Stimulated activated CD8-positive, alpha-beta memory T cell treated with anti-CD3 and anti-CD28 coated beads, Interleukin-12 subunit alpha, Interleukin-12 subunit beta, amount 100 ng/mL, for 1 hour (primary cell): ENCODE results near the gene TRAF3IP1.
"Not testable (repeated sequence)": the region's sequence is repeated elsewhere in the genome, so short reads cannot be mapped to it uniquely, and the experiment has no call there.

ENCODE experiments used
- DNase-seq: peaks from one replicate; pipeline ENCODE4 v3.0.0-alpha.2; 2020; ENCODE audit warnings: low read depth

Gene TRAF3IP1

DNA sequence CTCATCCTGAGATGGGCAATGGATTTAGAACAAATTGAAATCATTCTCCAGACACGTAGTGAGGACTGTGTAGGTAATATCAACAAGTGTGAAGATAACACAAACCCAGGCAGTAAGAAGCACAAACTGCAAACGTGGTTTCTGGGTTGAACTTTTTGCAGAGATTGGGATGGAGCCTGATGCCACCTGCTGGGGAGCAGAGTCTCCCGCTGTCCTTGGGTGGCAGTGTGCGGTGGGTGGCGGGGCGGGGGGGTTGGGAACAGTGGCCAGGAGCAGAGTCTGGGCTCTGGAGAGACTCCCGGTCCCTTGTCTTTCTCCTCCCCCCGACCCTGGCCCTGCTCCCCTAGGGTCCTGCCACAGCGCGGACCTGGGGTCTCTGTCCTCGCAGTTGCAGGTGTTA lies 19.5 kb downstream of the TRAF3IP1 start:
- DNase-seq, result no peak

DNA sequence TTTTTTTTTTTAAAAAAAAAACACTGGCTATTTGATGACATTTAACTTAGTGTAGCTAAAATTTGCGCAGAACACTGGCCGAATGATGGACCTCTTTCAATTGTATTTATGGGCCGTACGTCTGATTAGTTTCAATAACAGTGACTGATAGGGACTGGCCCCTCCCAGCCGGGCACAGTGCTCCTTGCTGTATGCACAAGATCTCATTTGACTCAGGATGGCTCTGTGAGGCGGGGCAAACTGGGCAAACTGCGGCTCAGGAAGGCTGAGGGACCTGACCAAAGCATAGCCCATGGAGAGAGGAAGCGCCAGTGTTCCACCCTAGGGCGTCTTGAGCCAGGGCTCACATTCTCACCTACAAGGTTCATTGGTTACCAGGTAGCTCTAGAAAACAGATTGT lies 21.2 kb downstream of the TRAF3IP1 start:
- no peak for DNase-seq

DNA sequence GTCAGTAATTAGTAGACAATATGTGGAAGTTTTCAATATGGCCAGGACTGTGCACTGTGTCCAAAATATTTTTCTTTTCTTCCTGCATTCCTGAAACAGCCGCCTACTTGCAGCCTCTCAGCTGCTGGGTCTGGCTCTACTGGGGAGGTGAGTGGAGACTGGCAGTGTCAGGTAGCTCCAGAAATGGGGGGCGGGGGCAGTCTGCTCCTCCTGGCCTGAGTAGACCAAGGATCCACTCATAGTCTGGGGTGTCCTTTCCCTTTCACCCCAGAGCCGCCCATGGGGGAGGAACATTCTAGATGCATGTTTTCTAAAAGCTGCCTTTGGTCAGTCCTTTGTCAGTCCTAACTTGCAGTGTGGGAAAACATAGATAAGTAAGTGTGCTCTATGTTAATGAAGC lies 23.7 kb downstream of the TRAF3IP1 start:
- no peak for DNase-seq

- no peak for DNase-seq
Observed at GRCh38 chr2:238344517-238344916, 24.2 kb downstream of the TRAF3IP1 start.

- no peak for DNase-seq
Observed at GRCh38 chr2:238345297-238345968, 25.1 kb downstream of the TRAF3IP1 start.

GRCh38 chr2:238346544-238346943 lies 26.2 kb downstream of the TRAF3IP1 start:
- DNase-seq, result no peak

DNA sequence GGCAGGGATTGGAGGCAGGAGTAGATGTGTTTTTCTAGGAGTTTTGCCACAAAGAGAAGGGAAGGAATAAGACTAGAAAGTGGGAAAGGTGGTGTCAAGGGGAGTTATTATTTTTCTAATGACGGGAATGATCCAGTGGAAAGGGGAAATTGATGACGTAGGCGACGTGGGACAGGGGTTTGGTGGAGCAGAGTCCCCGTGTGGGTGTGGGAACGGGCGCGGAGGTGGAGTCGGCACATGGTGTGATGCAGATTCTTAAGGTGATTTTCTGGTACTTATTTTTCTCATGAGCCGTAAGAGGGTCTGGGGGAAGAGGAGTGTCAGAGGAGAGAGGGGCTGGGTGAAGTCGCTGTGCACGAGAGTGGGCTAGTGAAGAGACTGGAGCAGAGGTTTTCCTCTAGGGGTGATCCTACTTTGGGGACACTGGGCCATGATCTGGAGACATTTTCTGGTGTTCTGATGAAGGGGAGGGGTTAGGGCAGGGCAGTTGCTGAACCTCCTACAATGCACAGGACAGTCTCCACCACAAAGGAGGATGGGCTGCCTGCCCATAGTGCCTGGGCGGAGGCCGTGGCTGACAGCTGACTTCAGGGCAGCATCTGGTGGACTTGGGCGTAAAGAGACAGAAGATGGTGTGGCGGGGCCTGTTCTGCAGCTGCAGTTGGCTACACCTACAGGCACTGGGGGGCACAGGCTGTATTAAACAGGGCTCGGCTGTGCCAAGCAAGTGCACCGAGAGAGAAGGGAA lies 30.0 kb downstream of the TRAF3IP1 start:
- DNase-seq, result no peak

DNA sequence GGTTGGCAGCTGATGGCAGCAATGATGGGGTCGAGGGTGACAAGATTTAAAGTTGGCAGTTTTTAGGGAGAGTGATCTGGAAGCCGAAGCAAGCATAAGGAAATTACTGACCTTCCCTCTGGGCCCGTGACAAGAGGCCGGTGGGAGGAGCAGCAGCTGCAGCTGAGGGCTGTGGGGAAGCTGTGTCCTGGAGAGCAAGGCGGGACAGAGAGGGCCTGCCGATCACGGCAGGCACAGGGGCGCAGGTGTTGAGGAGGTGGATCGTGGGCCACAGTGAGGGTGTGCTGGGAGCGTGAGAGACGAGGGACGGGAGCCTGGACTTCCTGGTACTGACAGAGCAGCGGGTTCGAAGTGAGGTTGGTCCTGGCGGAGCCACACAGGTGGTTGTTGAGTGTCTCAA lies 31.0 kb downstream of the TRAF3IP1 start:
- no peak for DNase-seq

DNA sequence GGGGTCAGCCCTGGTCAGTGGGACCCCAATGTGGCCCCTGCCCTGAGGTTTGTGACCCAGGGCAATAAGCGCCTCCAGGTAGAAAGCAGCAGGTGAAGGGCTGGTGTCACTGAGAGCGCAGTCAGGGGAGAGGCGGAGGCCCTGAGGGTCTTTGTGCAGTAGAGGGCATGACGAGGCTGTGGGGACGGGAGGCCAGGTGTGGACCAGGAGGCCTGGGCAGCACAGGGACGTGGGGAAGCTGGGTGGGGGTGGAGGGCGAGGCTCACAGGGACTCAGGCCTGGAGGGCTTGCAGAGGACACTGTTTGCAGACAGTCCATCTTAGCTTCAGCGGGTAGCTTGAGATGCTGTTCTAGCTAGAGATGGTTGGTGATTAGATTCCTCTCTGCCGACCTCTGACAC lies 32.0 kb downstream of the TRAF3IP1 start:
- DNase-seq, result no peak

- DNase-seq, result no peak
Observed at GRCh38 chr2:238358769-238359168, 38.5 kb downstream of the TRAF3IP1 start.

DNA sequence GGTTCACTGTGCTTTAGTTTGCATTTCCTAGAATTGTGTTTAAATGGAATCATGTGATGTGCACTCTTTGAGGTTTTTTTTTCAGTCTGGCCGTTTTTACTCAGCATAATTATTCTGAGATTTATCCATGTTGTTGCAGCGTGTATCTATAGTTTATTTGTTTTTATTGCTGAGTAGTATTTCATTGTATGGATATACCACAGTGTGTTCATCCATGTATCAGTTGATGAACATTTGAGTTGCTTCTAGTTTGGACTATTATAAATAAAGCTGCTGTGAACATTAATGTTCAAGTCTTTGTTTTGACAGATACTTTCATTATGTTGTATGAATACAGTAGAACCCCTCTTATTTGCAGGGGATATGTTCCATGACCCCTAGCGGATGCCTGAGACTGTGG lies 39.1 kb downstream of the TRAF3IP1 start:
- DNase-seq, result no peak

DNA sequence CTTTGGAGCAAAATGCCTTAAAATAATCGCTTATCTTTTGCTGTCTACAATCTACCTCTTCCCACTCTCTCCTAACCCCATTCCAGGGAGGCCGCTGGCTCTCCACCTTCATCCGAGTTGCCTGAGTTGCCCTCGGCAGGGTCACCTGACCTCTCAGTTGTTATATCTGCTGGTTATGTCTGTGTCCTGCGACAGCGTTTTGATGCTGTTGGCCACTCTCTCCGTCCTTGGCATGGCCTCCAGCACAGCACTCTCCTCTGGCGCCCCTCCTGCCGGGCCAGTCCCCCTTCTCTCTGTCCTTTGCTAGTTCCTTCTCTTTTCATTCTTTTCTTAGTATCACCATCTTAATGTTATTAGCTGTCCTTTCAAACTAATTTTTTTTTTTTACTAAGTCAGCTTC lies 41.6 kb downstream of the TRAF3IP1 start:
- no peak for DNase-seq

GRCh38 chr2:238362626-238363025 lies 42.3 kb downstream of the TRAF3IP1 start:
- DNase-seq, result no peak

GRCh38 chr2:238369591-238370040 lies 49.3 kb downstream of the TRAF3IP1 start:
- no peak for DNase-seq

DNA sequence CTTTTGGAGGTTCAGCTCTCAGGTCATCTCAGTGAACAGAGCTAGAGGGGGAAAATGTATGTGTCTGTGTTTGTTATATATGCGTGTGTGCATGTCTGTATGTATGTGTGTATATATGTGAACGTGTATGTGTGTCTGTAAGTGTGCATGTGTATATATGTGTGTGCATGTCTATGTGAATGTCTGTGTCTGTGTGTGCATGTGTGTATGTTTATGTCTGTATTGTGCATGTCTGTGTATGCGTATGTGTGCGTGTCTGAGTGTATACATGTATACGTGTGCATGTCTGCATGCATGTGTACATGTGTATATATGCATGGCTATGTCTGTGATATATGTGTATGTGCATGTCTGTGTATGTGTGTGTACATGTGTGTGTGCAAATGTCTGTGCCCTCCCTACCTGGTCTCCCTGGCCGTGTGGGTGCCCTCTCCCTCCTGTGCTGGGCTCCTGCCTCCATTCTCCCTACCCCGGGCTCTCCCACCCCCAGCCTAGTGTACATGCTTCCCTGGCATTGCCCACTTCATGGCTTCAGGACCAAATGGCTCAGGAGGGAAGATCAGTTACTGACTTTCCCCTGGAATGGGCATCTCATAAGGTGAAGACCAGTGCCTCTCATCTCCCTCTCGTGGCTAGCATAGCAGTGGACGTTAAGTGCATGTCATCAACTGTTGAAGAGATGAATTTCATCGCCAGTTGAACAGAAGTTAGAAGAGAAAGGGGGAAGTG lies 49.9 kb downstream of the TRAF3IP1 start:
- DNase-seq, result no peak

- peak; percentile 23 for DNase-seq
Observed at GRCh38 chr2:238370823-238371372, 50.6 kb downstream of the TRAF3IP1 start.

- DNase-seq, result not testable (repeated sequence)
Observed at GRCh38 chr2:238372277-238372676, 52.0 kb downstream of the TRAF3IP1 start.

DNA sequence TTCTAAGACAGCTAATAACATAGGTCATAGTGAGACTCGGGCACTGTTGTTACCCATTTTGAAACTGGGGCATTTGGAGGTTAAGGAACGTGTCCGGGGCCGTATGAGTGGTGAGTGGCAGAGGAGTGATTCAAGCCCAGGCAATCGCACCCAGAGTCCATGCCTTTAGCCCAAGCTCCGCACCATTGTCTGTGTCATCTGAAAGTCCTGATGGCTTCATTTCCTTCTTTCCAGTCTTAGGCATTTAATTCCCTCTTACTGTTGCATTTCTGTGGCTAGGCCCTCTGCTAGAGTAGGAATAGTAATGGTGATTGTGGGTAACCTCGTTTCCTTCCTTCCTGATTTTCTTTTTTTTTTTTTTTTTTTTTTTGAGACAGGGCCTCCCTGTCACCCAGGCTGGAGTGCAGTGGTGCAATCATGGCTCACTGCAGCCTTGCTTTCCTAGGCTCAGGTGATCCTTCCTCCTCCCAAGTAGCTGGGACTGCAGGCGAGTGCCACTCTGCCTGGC lies 56.6 kb downstream of the TRAF3IP1 start:
- no peak for DNase-seq

DNA sequence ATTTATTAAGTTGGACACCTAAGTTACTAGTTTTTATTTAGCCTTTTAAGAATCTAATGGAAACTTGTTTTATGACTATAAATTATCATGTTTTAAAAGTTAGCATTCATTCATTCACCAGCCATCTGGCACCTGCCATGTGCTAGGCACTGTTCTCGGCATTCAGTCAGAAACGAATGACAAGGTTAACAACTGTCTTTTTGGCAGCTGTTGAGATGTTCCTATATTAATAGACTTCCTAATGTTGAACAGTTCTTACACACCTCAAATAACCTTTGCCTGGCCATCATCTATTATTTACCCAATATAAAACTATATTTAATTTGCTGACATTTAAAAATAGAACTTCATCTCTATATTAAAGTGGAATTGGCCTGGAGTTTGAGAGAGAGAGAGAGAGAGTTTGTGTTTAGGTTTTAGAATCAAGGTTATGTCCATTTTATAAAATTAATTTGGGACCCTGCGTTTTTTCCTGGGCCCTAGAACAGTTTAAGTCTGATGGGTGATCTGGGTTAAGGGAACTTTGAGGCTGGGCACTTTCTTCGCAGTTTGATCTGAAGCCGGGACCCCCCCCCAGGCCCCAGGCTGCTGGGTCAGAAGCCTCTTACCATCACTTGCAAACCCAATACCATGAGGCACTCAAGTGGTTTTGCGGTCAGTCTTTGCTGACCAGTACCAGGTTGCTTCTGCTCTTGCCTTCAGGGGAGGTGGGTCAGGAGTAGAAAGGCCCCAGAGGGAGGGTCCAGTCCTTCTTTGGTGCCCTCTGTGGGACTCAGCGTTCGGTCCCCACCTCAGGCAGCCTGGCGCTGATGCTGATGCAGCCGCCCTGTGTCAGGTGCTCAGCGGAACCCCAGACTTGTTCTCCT lies 58.1 kb downstream of the TRAF3IP1 start:
- DNase-seq, result no peak

GRCh38 chr2:238379096-238379810 lies 58.9 kb downstream of the TRAF3IP1 start:
- no peak for DNase-seq

- no peak for DNase-seq
Observed at GRCh38 chr2:238380336-238380735, 60.0 kb downstream of the TRAF3IP1 start.
